Cardiac septum (tissue), 1 donor: ENCODE measurements around the gene TSPAN32. TPM values are rescaled to one million over a fixed set of nuclear protein-coding genes. Genes with fewer than 3 reads are reported as not detected.
A peak's percentile ranks its signal among the peaks of the same experiment; 100 is the strongest.

Experiments used
- DNase-seq: peaks from one replicate; pipeline ENCODE4 v3.0.0-alpha.2; 2020; ENCODE audit warnings: low spot score
- intact Hi-C: fragments of 100-400 bp; cut with DNase I; formaldehyde crosslinking; loops from one replicate; pipeline ENCODE4 v1.14.0; 2022
- long read RNA-seq: library from polyadenylated mRNA; unstranded; transcript quantifications from one replicate; pipeline ENCODE4 v2.0.0, GENCODE V29; 2021
- total RNA-seq: library from RNA; stranded (reverse); fragmentation: NEBNext Ultra II Directional; extraction: Animal tissue kit (Norgen Biotek cat#: 25700); gene quantifications from one replicate; pipeline ENCODE4 v1.2.1, GENCODE V29; 2021
- donor health status: DM: no; HTN: no; CAD: no.

Gene TSPAN32, protein sequence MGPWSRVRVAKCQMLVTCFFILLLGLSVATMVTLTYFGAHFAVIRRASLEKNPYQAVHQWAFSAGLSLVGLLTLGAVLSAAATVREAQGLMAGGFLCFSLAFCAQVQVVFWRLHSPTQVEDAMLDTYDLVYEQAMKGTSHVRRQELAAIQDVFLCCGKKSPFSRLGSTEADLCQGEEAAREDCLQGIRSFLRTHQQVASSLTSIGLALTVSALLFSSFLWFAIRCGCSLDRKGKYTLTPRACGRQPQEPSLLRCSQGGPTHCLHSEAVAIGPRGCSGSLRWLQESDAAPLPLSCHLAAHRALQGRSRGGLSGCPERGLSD
- 26.2 TPM for total RNA-seq
- long read RNA-seq, partial matches to known transcripts, result 7 of 51 reads
- long read RNA-seq, other reads (novel, unspliced or antisense), result 36 of 51 reads

DNA sequence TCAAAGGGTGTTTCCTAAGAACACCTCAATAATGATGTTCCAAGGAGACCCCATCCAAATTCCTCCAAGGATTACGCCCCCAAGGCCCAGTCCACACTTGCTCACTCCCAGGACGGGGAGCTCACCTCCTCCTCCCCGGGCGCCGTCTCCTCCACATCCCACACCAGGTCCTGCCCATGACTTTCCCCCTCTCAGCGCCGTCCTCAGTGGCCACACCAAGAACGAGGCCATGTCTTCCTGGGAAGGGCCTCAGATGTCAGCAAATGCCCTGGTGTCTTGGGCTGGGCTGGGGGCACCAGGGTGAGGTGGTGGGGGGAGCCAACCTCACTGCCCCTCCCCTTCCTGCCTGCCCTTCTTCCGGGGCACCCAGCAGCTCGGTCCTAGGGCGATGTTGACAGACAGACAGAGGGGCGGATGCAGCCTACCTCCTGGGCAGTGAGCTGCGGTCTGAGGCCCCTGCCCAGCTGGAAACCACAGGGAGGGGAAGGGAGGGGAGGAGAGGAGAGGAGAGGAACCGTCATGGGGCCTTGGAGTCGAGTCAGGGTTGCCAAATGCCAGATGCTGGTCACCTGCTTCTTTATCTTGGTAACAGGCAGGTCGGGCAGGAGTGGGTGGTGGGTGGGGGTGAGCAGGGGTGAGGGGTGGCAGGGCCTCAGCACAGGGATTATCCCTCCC lies at the start of gene TSPAN32, which contains the start of gene C11orf21:
TSS of gene TSPAN32 (plus strand) at position 383 of the 675 bp plus-strand sequence. CDS start at position 520, 137 bp downstream.
TSS of gene C11orf21 (minus strand) at position 288 of the 675 bp plus-strand sequence. CDS start at position 178, 110 bp downstream.
- peak; percentile 94 for DNase-seq
- intact Hi-C loops, result loop anchor here (2.0 to 10.0 kb wide), 2 partner anchors 159 to 583 kb away; partner anchors contain the start of gene CDKN1C

DNA sequence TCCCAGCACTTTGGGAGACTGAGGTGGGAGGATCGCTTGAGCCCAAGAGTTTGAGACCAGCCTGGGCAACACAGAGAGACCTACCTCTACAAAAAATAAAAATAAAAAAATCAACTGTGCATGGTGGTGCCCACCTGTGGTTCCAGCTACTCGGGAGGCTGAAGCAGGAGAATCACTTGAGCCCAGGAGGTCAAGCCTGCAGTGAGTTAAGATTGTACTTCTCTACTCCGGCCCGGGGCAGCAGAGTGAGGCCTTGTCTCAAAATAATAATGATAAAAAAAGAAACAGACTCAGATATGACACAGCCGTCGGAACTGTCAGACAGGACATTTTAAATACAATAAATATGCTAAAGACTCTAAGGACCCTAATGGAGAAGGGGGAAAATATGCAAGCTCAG lies 49.8 kb upstream of the TSPAN32 start:
- no peak for DNase-seq
- intact Hi-C loops, result no loop called here

DNA sequence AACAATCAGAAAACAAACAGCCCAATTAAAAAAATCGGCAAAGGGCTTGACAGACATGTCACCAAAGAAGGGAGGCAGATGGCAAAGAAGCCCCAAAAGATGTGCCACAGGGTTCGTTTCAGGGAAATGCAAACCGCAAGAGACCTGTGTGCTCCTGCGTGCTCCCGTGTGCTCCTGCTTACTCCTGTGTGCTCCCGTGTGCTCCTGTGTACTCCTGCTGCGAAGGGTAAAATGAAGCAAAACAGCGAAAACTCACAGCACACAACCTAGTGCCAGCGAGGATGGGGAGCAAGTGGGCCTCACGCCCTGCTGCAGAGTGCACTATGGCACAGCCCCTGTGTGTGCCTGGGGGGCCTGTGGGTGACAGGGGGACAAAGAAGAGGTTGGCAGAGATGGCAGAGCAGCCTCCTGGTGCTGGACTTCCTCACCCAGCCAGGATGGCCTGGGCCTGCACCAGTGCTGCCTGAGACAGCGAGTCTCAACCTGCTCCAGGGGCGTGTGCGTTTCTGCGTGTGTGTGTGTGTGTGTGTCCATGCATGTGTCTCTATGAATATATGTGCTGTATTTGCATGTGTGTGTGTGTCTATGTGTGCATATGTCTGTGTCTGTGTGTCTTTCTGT lies 45.4 kb upstream of the TSPAN32 start:
- intact Hi-C loops, result no loop called here
- DNase-seq, result peak; percentile 53

DNA sequence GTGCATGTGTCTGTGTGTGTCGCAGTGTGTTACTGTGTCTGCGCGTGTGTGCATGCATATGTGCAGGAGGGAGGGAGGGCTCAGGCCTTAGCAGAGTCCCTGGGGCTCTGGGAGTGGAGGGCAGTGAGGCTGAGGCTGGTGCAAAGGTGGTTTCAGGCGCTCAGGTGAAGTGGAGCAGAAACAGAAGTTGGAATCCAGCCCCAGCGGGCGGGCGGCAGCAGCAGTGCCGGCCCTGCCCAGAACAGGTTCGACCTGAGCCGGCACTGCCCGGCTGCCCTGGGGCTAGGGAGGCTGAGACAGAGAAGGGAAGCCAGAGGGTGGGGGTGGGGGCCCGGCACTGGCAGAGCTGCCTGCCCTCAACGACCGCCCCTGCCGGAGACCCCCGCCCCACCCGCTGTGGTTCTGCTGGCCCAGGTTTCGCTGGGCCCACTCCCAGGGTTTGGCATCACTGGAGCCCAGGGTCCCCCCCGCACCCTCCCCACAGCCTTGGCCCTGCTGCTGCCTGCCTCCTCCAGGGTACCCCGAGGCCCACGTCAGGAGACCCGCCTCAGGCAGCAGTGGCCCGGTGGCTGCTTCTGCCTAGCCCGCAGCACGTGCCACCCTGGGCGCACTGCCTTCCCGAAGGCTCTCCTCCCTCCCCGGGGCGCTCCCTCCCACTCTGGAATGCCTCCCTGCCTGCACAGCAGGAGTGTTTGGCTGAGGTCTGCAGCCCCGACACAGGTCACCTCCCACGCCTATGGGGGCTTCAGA lies 44.7 kb upstream of the TSPAN32 start:
- DNase-seq, result peak; percentile 73
- intact Hi-C loops, result no loop called here

DNA sequence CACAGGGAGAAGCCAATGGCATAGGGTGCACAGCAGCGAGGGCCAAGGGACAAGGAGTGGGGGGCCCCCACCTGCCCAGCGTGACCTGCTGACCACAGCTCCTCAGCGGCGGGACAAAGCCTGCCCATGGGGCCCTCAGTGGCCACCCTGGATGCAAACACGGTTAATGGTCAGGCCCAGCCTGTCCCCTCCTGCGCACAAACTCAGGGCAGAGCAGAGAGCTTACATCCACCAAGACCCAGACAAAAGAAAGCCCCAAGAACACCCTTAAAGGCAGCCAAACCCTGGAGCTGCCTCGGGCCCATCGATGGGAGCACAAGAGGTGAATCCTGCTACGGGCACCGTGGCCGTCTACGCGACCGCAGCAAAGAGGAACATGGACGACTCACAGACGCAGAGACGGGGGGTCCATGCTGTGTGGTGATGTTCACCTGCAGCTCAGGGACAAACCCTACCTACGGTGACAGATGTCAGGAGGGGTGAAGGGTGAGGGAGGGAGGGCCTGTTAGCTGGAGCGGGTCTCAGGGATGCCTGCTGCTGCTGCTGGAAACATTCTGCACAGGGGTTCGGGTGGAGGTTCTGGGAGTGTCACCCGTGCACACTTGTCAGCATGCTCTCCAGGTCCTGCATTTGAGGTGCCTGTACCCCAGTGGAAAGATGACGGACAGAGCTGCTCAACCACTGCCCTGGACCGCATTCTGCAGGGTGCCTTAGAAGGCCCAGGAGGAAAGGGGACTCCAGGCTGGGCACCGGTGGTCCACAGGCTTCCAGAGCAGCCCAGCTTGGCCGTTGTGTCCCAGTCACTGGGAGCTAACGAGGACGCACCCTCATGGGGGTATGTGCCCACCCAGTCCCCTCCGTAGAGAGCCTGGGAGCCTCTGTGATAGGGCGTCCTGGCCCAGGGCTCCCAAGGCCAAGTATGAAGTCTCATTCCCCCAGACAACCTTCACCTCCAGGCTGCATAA lies 43.0 kb upstream of the TSPAN32 start:
- peak; percentile 71 for DNase-seq
- intact Hi-C loops, result no loop called here

DNA sequence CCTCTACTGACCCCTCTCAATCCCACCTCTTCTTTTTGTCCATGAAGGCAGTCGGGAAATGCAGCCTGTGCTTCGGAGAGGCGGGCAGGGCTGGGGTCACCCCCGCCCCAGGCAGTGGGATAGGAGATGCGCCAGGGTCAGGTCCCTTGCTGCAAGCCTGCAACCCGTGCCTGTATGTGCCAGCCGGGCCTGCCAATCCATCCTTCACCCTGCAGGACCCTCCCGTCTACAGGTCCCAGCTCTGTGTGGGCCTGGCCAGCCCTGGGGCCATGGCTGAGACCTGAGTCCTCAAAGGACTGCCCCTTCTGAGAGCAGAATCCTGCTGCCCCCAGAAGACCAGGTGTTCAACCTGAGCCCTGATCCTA lies 42.4 kb upstream of the TSPAN32 start:
- DNase-seq, result peak; percentile 67
- intact Hi-C loops, result no loop called here

DNA sequence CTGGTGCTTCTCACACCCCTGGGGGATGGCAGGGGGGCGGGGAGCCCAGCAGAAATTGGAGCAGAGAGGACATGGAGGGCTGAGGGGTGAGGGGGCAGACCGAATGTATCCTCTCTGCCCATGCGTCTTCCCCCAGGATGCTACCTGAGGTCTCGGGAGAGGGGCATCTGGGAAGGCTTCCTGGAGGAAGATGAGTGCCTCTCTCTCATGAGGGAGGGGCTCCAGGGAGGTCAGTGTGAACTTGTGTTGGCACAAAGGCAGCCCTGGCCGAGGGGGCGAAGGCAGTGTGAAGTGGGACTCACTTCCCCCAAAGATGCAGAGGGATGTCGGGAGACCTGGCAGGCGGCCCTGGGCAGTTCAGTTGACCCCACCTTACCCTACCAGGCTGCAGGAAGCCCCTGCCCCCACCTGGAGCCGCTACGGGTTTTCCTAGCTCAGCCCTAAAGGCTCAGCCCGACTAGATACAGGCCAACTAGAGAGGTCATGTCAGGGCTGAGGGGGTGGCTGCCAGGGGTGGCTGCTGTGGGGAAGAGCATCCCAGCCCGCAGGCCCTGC lies 41.8 kb upstream of the TSPAN32 start:
- DNase-seq, result peak; percentile 36
- intact Hi-C loops, result no loop called here

DNA sequence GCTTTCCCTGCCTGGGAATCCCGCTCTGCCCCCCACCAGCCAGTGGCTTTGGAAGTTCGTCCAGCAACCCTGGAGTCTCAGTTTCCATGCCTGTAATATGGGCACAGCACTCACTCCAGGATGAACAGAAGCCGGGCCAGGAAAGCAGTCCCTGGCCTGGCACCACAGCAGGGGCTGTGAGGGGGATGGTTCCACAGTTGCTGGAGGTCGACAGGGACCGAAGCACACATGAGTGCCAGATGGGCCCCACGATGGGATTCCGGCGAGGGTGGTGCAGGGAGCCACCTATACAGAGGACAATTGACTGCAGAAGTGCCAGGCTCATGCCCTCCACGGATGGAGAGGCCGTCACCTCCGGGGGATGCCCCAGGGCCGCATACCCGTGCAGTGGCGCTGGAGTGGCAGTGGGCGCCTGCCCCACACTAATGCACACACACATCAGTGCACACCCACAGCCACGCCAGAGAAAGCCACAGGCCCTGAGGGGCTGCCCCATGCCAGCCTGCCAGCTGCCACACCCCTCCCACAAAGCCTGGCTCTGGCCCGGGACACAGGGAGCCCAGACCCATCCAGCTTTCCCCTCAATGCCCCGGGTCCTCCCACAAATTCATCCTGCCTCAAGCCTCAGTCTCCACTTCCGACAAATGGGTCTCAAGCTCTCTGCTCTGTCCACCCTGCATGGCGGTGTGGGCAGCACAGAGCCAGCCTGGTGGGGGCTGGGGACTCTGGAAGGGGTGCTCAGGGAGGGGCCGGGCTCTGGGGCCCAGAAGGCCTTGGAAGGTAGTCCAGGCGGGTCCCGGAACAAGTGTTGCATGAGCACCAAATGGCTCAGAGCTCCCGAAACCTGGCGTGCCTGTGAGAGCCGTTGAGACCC lies 41.1 kb upstream of the TSPAN32 start:
- intact Hi-C loops, result no loop called here
- DNase-seq, result peak; percentile 69

DNA sequence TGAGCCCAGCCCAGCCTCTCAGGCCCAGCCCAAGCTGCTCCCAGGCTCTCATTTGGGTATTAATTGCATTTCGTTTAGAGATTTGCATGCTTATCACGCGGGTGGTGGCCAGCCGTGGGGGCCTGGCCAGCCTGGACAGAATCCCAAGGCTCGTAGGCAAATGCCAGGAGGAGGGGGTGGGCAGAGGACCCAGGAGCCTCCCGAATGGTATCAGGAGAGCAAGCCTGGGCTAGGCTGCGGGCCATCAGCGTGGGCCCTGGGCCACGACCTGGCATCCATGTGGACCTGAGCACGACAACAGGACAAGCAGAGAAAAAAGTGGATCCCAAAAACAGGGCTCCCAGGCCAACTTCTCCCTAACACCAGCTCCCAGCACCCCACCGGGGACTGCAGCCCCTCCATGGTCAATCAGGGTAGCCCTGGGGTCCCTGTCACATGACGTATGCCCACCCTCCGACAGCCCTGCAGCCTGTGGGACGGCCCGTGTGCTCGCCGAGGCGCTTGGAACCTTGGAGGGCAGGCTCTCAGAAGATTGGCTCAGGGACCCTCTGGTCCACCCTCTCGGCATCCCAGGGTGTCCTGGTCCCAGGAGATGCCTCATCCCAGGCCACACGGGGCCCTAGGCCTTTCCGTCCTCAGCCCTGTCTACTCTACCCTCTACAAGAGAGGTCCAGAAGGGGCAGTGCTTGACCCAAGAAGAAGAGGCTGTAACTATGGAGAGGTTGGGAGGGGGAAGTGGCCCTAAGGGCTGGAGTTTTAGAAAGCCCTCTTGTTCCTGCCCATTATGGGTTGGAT lies 40.2 kb upstream of the TSPAN32 start:
- intact Hi-C loops, result no loop called here
- DNase-seq, result peak; percentile 55

DNA sequence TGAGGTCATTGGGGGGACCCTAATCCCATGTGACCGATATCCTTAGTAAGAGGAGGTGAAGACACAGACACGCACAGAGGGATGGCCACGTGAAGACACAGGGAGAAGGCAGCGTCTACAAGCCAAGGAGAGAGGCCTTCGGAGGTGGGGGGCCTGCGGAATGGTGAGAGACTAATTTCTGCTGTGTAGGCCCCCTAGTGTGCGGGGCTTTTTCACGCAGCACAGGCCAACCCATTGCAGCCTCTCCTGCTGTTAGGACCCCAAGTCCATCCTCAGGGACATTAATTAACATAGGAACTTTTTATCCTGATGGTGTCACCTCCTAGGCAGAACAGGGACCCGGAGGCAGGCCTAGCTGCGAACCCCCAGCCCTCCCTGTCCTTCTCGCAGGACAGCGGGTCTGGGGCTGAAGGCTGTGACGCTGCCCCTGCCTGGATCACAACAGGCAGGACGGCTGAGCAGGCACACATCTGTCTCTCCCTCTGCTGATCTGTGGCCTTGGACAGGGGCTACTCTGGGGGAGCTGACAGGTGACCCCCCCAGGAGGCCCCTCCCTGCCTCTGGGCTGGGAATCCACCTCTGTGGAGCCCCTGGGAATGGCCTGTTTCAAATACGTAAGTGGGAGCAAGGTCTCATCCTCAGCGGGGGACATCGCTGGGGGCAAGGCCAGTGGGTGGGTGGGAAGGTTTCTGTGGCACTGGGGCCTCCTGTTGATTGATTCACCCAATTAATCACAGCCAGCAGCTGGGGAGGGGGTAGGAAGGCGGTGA lies 39.3 kb upstream of the TSPAN32 start:
- DNase-seq, result peak; percentile 66
- intact Hi-C loops, result no loop called here

DNA sequence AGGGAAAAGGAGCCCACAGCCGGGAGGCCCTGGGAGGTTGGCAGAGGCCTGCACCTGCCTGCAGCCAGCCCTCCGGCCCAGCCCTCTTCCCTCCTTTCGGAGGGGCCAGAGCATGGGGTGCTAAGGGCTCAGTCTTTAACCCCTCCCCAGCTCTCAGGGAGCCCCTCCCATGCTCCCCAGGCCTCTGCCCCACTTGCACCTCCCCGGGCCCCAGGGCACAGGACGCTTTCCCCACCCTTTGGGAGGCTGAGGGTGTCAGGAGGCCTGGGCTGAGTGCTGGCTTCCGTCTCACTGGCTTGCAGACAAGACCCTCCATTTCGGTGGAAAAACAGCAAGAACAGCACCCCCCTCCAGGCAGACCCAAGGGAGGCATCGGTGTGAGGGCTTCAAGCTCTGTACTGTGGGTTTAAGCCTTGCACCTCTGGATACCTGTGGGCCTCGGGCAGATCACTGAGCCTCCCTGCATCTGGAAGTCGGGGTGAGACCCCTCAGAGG lies 38.7 kb upstream of the TSPAN32 start:
- intact Hi-C loops, result no loop called here
- DNase-seq, result no peak

DNA sequence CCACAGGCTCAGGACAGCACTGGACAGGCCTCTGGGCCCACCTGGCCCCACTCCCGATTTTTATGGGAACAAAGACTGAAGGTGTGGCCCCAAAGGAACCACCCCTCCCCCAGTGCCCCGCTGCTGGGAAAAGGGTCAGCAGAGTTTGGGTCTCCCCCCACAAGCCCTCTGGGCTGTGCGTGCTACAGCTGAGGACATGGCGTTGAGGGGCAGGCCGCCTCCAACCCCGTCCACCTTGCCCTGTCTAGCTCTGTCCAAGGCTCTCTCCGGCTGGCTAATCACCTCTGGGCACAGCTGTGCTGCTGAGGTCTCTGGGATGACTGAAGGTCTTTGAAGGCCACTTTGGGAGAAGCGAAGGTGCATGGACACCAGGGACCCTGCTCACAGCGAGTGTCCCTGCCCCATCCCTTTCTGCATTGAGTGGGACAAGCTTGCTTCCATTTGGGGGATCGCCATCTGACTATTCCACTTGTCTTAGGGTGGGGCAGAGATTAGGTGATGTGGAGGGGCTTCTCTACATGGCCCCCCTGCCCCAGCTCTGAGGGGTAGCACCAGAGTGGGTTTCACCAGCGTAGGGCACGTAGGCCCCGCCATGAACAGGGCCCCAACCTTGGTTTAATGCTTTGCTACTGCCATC lies 38.0 kb upstream of the TSPAN32 start:
- intact Hi-C loops, result no loop called here
- peak; percentile 58 for DNase-seq

DNA sequence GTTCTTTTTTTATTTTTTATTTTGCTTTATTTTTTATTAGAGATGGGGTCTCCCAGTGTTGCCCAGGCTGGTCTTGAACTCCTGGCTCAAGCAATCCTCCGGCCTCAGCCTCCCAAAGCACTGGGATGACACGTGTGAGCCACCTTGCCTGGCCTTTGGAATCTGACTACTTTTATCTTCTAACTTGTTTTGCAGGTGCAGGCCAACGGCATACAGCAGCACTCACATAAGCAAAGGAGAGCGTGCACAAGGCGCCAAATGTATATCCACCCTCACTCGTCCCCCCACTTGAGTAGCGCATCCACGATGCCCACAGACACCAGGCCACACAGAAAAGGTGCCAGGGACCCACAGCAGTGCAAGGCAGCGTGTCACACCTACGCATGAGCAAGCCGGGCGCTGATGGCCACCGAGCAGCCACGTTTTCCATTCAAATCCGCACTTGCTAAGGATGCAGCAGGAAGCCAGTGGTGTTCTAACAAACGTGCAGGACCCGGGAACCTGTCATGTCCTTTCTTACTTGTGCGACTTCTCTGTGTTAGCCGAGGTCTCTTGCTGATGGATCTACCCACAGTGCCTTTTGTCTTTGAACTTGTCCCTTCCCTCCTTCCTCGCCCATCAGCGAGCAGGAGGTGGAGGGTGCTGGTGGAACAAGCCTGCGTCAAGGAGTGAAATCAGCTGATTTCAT lies 37.3 kb upstream of the TSPAN32 start:
- peak; percentile 58 for DNase-seq
- intact Hi-C loops, result no loop called here

DNA sequence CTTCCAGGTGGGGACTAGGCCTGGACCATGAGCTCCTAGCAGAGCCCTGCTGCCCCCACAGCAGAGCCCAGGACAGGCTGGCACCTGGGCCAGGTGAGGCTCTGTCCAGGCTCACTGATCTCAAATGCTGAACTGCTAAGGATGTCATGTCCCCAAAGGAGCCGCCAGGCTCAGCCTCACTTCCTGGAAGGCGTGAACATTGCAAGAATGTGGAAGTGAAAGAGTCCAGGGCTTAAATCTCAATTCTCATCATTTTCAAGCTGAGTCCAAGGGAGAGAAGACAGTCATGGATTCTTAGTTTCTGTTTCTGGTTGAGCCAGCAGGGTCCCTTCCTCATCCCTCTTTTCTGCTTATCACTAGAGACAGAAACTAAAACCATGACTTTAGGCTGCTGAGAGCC lies 36.4 kb upstream of the TSPAN32 start:
- peak; percentile 74 for DNase-seq
- intact Hi-C loops, result no loop called here
